NCI-H1417 (cell line): ENCODE results near the gene POU2F2.
"Not testable (repeated sequence)": the region's sequence is repeated elsewhere in the genome, so short reads cannot be mapped to it uniquely, and the experiment has no call there.

ENCODE experiments used
- DNase-seq, 3 experiments: peaks; one replicate each; lab custom pipeline; 2025; lab: John Stamatoyannopoulos, UW

Gene POU2F2

DNA sequence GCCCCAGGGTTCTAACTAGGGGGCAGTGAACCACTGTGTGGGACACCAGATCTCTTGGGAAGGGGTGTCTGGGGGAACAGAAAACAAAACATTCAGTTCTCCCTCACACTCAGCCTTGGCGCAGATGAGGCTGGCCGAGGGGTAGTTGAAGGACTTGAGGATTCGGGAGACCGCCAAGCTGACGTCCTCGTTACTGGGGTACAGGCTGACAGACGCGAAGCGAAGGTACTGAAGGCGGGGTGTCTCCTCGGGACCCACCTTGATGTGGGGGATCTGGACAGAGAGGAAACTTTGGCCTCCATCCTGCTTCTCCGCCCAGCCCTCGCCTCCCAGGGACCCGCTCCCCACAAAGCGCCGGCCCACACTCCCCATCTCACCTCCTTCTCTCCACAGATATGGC is 69.9 kb downstream of the POU2F2 start:
- DNase-seq = no peak

DNA sequence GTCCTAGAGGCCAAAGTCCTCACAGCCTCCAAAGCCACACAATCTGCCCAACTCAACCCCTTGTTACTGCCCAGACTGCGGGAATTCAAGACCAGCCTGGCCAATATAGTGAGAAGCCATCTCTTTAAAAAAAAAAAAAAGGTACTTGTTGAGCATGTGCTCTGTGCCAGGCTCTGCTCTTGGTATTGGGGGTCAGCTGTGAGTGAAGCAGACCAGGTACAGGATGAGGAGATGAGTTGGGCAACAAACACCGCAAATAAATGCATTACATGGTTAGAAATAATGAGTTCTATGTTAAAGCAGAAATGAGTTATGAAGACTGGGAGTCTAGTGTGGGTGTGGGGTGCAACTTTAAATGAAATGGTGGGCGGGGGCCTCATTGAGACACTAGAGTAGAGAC is 72.1 kb downstream of the POU2F2 start:
- no peak for DNase-seq

DNA sequence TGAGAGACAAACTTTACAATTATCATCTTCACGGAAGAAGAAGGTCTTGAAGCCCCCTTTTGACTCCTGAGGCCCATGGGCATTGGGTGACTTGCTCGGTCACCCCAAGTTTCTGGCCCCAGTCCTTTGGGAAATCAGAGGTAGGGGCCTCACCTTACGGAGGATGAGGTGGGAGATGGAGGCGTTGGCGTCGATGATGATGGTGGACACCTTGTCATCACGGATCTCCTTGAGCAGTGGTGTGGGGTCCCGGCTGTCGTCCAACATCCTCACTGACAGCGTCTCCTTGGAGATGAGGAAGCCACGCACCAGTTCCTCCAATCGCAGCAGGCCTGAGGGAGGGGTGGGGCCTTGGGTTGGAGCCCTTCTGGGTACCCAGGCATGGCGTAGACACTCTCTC is 73.0 kb downstream of the POU2F2 start:
- no peak for DNase-seq

DNA sequence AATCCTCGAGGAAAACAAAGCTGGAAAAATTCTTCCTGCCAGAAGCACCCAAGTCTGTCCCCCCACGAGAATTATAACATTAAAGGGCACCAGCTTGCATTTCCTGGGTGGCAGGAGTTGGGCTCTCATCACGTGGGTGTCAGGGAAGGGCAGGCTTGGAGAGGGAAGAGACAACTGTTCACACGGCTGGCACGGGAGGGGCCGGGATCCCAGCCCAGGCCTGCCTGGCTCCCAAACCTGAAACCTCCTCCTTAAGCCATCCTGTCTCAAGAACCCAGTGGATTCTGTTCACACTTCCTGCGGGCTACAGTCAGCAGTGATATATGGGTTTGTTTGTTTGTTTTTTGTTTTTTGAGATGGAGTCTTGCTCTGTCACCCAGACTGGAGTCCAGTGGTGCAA is 74.4 kb downstream of the POU2F2 start:
- no peak for DNase-seq

DNA sequence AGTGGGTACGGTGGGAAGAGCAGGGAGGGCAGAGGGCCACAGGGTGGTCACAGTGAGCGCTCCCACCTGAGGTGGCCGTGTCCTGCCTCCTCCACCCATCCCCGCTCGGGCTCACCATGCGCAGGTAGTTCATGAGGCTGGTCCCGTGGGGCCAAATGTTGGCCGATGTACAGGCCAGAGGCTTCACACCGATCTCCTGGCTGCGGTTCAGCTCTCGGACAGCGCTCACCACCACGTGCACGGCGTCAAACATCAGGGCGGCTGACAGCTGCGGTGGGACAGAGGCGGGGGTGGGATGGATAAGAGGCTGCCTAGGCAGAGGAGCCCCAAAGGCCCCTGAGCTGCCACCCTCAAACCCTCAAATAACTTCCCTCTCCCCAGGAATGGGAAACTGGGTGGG is 78.0 kb downstream of the POU2F2 start:
- DNase-seq = no peak

DNA sequence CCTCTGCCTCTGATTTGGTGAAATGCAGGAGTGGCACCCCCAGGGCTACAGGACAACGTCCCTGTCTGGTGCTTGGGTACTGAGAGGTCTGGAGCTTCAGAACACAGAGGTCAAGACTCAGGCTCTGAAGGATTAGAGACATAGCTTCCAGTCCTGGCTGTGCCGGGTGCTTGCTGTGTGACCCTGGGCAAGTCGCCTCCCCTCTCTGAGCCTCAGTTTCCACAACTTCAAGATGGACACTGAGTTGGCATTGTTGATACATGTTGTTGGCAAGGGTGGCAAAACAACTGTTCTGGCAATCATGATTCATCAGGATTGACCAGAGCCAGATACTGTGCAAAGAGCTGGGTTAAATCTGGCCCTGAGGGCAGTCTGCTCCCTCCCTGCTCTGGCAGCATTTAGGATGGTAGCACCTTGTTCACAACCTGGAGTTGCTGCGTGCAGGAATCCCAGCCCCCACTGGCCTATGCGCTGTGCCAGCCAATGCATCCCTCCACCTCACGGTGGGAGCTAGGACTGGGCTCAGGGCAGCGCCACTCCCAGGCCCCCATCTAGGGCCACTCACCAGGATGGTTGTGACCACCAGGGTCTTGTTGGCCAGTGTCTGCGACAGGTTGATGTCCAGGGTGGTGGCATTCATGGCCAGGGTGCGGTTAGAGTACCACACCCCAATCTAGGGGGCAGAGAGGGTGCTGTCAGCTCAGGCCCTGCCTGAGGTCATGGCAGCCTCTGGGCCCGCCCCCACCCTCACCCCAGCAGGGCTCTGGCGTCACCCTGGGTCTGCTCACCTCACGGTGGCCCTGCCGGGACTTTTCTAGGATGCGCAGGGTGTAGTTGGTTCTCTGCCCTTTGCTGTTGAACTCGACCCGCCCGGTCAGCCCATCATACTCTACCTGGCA is 79.0 kb downstream of the POU2F2 start:
- no peak for DNase-seq

DNA sequence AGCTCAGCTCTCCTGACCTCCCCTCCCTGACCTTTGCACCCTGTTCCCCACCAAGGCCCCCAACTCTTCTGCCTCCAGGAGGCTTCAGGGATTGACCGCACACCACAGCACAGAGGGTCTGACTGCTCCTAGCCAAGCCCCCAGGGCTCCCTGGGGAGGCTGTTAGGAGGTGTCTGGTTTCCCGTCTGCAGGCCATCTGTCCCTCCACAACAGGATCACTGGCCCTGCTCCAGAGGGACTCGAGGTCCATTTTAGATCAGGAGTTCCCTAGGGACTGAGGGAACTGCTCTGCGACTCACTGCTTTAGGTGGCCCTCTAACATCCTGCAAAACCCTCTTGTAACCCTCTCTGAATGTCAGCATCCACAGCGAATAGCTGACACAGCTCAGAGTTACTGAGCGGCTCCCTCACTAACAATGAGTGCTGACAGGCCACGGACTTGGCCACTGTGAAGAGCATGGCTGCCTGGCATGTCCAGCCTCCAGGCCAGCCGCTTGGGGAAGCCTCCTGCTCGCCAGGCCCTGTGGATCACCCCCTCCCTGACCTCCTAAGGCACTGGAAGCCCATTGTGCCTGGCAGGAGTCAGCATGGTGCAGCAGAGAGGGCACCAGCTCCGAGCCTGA is 79.9 kb downstream of the POU2F2 start:
- DNase-seq = peak in 1 of 3 experiments; percentile 19

DNA sequence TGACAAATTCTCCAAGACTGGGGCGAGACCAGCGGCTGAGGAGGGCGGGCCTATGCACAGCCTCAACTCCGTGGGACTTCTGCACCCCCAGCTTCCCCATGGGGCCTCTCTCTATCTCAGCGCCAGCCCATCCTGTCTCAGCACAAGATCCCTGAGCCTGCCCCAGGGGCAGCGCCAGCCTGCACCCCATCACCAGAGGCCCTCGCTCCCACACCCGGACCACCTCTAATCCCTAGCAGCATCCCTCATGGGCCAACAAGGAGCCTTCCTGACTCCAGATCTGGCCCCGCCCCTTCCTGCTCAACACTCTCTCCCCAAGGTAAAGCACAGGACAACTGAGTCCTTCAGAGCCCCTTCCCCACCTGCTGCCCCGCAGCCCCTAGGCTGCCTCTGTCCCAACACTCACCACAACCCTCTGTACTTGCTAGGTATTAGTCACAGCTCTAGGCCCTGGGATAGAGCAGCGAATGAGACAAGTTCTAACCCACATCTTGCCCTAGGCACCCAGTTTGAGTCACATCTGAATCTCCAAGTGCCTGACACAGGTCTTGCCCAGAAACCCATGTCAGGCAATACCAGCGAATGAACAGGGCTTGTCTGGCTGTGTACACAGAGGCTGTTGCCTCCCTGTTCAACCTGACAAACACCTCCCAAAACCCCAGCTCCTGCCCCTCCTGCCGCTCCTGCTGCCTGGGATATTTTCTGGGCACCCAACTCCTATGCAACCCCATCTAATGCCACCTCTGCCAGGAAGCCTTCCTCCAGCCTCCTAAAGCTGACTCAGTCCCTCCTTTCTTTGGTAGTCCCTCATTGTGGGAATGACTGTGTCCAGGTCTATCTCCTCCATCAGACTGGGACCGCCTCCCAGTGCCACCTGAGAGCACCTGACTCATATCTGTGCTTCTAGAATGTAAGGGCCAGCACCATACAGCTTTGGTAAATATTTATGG is 80.8 kb downstream of the POU2F2 start:
- no peak for DNase-seq

DNA sequence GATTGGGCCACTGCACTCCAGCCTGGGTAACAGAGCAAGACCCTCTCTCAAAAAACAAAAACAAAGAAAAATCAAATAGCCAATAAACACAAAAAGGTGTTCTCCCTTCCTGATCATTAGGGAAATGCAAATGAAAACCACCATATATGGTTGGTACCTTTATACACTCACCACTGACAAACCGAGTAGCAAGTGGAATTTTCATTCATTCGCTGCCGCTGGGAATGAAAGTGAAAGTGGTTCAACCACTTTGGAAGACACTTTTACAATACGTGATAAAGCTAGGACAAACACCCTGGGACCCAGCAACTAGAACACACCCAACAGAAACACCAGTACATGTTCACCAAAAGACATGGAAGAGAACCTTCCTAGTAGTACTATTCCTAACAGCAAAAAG is 83.3 kb downstream of the POU2F2 start:
- peak in 1 of 3 experiments; percentile 46 for DNase-seq

DNA sequence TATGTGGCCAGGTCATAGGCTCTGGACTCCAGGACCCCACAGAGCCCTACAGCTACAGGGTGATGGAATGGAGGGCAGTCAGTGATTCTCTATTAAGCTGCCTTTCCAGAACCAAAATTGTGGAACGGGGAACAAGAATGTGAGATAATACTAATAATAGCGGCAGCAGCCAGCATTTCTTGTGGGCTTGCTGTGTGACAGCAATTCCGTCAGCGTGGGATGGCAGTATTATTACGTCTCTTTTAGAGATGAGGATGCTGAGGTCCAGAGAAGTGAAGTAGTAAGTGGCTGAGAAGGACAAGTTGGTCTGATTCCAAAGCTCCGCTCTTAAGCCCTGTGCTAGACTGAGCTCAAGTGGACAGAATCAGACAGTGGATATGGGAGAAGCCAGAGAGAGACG is 86.7 kb downstream of the POU2F2 start:
- DNase-seq = no peak

DNA sequence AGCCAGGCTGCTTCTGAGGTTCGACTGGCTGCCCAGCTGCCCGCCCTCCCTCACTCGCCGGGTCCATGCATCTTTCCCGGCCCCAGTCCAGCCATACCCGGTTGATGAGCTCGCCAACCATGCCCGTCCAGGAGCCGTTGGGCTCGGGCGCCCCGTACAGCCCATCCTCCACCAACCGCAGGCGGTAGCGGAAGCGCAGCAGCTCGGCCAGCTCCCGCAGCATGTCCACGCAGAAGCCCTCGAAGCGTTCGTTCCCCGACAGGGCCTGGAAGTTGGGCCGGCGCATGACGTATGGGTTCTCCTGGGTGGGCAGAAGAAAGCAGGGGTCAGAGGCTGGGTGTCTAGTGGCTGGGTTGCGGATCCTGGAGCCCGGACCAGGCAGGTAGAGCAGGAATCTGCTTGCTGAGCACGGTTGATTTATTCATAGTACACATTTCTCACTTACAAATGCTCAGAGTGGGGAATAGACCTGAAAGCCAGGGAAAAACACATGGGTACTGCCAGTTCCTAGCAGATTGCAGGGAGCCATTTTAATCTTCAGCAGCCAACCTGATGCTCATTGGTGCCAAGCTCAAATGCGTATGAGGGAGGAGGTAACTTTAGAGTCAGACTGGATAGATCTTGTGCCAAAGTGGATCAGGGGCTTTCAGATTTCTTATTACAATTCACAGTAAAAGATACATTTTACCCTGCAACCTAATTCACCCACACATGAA is 89.6 kb downstream of the POU2F2 start:
- no peak for DNase-seq

DNA sequence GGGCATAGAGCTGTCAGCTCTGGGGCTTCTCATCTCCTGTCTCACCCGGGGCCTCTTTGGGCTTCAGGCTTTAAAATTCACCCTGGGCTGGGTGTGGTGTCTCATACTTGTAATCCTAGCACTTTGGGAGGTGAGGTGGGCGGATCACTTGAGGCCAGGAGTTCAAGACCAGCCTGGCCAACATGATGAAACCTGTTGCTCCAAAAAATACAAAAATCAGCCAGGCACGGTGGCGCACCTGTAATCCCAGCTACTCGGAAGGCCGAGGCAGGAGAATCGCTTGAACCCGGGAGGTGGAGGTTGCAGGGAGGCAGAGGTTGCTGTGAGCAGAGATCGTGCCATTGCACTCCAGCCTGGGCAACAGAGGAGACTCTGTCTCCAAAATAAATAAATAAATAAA is 91.8 kb downstream of the POU2F2 start:
- not testable (repeated sequence) for DNase-seq

DNA sequence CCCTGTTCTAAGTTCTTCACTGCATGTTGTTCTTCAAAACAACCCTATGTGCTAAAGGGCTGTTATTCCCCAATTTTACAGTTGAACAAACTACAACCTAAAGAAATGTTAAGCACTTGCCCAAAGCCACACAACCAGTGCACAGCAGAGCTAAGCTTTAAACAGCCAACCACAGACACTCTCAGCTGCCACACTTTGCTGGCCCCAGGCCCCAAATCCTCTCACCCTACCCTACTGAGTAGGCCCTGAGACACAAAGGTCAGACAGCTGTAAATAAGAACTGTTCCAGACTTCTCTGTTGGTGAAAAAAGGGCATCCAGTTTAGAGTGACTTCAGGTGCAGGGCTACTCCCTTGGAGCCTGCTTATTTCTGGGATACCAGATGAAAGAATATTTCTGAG is 92.2 kb downstream of the POU2F2 start:
- no peak for DNase-seq

DNA sequence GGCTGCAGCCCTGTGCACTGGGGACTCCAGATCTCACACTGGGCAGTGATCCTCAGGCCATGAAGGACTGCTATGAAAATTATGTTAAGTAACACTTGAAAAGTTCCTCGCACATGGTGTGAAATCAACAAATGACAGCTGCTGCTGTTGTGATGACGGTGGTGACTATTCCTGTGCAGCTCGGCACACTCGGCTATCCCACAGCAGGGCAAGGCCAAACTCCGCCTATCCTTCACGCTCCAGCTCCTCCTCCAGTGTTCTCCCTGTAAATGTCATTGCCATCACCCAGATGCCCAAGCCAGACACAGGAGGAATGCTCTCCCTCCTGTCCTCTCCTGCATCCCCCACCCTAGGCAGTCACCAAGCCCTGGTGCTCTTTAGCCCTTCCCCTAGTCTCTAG is 93.6 kb downstream of the POU2F2 start:
- DNase-seq = peak in 1 of 3 experiments; percentile 88

DNA sequence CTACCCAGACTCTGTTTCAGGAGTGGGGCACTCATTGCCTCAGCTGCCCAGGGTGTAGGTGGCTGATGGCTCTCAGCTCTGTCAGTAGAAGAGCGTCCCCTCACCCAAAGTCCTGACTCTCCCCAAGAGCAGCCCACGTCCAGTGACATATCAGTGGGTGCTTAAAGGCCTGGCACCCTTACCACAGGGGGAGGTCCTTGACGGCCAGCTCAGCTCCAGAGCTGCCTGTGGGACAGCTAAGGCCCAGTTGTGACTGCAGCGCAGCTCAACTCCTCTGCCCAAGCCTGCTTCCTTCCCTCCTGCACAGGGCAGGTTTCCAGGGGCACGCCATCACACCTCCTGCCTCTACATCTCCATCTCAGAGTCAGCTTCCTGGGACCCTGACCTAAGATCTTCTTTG is 94.6 kb downstream of the POU2F2 start:
- DNase-seq = no peak
